Measurements from ENCODE around the gene RTF2.

Gene RTF2

GRCh38 chr20:56442389-56443365, 25.8 kb upstream of the RTF2 start:
- DNase-seq (ENCODE audit: low read depth), result no peak
- in situ Hi-C loops (cut with HindIII; ENCODE audit: low sequenced_read_pairs), result no loop called here
- no peak overlapping the region for H3K4me3 ChIP-seq (ENCODE audit: low read depth, low read length)

GRCh38 chr20:56443654-56444540, 24.5 kb upstream of the RTF2 start:
- in situ Hi-C loops (cut with HindIII; ENCODE audit: low sequenced_read_pairs), result no loop called here
- no peak for TF ChIP-seq CTCF (IDR thresholded peaks at IDR 0.05; ENCODE audit: low read depth, low read length, missing control alignments)
- DNase-seq (ENCODE audit: low read depth), result no peak
- H3K4me3 ChIP-seq (ENCODE audit: low read depth, low read length), result no peak overlapping the region

More at GRCh38 chr20:56442389-56443365, 25.8 kb upstream of the RTF2 start:
- no peak for TF ChIP-seq CTCF (IDR thresholded peaks at IDR 0.05; ENCODE audit: low read depth, low read length, missing control alignments)

- DNase-seq (ENCODE audit: low read depth), result no peak
- in situ Hi-C loops (cut with HindIII; ENCODE audit: low sequenced_read_pairs), result no loop called here
- H3K4me3 ChIP-seq (ENCODE audit: low read depth, low read length), result no peak overlapping the region
- TF ChIP-seq CTCF (IDR thresholded peaks at IDR 0.05; ENCODE audit: low read depth, low read length, missing control alignments), result no peak
These were observed 23.3 kb upstream of the RTF2 start for GRCh38 chr20:56445130-56445529.

GRCh38 chr20:56445540-56445939, 22.9 kb upstream of the RTF2 start:
- no peak for DNase-seq (ENCODE audit: low read depth)
- TF ChIP-seq CTCF (IDR thresholded peaks at IDR 0.05; ENCODE audit: low read depth, low read length, missing control alignments), result no peak
- in situ Hi-C loops (cut with HindIII; ENCODE audit: low sequenced_read_pairs), result no loop called here
- no peak overlapping the region for H3K4me3 ChIP-seq (ENCODE audit: low read depth, low read length)

GRCh38 chr20:56447227-56447626, 21.2 kb upstream of the RTF2 start:
- no peak for DNase-seq (ENCODE audit: low read depth)
- in situ Hi-C loops (cut with HindIII; ENCODE audit: low sequenced_read_pairs), result no loop called here
- no peak for TF ChIP-seq CTCF (IDR thresholded peaks at IDR 0.05; ENCODE audit: low read depth, low read length, missing control alignments)
- no peak overlapping the region for H3K4me3 ChIP-seq (ENCODE audit: low read depth, low read length)

- H3K4me3 ChIP-seq (ENCODE audit: low read depth, low read length), result no peak overlapping the region
- in situ Hi-C loops (cut with HindIII; ENCODE audit: low sequenced_read_pairs), result no loop called here
- TF ChIP-seq CTCF (IDR thresholded peaks at IDR 0.05; ENCODE audit: low read depth, low read length, missing control alignments), result no peak
- DNase-seq (ENCODE audit: low read depth), result no peak
These were observed 19.0 kb upstream of the RTF2 start for GRCh38 chr20:56449459-56449858.

All from astrocyte of the cerebellum (primary cell).